Measurements from ENCODE around the gene XK.

The XK gene

DNA sequence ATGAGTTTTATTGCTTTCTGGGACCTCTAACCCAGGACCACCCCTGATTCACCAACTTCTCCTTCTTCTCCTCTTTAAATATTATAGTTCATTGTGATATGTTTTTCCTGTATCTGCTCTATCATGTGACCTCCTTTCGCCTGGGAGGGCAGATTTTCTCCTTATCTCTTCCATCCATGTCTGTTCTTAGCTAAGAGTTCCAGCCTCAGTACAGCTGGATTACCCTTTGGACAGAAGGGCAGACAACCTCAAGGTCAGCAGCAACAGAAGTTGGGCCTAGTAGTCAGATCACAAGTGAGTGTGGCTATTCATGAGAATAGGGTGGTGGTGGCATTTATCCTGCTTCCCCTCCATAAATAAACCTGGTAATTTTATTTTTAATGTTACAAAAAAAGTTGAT is 5.7 kb upstream of the XK start:
- DNase-seq = no peak

DNA sequence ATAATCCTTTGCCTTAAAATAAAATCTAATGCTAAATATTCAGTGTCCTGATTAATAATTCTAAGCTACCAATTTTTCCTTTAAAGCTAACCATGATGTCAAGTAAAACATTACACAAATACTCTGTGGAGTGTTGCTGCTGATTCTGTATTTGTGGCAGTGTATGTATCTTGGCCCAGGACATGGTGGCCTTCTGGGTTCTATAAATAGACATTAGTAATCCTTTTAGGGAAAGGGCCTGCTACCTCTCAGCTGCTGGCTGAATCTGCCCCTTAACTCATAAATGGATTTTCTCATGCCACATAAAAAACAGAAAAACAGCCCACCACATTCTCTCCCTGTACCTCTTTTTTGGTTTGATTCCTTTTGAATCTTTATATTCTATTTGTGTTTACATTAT is 1.2 kb upstream of the XK start:
- no peak for DNase-seq

DNA sequence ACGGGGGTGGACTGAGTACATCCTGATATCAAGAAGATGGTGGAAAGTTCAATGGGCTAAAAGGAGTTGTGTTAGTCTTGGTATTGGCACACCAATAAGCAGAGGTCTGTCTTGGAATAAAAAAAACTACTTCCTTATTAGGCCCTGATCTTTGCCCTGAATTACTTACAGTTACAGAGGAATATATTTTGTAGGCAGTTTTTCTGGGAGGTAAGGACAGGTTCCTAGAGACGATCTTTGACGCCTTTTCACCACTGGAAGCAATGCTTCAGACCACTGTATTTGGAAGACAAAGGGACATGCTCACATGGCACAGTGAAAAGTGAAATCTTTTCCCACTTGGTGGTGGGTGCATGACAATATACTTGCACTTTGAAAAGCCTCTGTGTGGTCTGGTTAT is 618 bp upstream of the XK start:
- DNase-seq = no peak

DNA sequence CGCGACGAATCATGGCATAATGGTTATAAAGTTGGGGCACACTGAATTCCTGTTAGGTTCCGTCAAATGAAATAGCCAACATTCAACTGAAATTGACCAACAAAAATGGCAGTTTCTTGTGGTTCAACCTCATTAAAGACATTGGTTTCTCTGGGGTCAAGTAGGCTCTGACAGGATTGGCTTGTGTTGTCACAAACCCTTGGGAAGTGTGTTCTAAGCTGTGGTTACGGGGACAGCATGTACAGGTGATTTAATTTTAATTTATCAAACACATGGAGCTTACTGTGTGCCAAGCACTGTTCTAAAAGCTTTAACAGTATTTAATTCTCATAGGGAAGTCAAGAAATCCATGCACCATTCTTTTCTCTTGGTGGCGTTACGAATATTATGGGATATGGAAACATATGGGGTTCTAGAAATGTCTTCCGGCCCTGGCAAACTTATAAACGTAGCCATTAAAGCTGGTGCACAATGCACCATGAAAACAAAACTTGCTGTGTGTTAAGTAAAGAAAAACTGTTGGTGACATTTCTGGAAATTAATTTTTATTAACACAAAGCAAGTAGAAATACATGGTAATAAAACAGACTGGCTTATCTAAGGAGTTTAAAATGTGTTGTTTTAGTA is 891 bp downstream of the XK start:
- DNase-seq = no peak

DNA sequence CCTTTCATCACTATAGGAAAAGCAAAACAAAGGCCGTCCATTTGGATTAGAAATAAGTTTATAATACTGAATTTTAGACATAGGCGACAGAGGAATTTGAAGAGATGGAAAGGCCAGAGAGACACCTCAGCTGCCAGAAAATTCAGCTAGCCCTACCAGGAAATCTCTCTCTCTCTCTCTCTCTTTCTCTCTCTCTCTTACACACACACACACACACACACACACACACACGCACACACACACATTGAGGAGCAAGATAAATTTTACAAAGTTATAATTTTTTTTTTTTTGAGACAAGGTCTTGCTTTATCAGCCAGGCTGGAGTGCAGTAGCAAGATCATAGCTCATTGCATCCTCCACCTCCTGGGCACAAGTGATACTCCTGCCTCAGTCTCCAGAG is 1.4 kb downstream of the XK start:
- DNase-seq = no peak

DNA sequence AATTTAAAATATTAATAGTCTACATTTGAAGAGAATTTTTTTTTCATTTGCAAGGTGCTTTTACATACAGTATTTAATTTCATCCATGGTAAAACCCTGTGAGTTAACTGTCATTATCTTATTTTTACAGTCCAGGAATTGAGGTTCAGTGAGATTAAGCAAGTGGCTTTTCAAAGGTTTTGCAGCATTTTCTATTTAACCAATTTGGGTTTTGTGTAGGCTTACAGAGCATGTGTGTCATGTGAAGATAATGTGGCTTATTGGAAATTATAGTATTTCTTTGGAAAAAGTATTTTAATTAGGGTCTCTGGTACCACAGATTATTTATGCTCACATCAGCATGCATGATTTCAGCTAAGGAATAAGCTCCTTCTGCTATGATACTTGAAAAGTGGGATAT is 4.5 kb downstream of the XK start:
- no peak for DNase-seq

DNA sequence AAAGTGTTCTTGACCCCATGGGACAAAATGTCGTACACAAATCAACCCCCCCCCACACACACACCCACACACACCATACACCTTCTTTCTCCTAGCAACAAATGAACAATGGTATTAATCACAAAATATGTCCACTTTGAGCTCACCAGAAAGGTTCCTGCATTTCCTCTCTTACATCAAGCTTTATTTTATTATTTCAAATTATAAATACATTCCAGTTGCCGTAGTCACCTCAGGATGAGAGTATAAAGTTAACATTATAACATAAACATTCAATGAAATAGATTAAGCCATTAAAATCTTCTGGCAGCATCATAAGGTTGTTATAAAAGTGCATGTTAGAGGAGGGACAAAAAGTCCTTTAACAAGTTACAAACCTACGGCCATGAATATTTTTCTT is 7.3 kb downstream of the XK start:
- DNase-seq = no peak

DNA sequence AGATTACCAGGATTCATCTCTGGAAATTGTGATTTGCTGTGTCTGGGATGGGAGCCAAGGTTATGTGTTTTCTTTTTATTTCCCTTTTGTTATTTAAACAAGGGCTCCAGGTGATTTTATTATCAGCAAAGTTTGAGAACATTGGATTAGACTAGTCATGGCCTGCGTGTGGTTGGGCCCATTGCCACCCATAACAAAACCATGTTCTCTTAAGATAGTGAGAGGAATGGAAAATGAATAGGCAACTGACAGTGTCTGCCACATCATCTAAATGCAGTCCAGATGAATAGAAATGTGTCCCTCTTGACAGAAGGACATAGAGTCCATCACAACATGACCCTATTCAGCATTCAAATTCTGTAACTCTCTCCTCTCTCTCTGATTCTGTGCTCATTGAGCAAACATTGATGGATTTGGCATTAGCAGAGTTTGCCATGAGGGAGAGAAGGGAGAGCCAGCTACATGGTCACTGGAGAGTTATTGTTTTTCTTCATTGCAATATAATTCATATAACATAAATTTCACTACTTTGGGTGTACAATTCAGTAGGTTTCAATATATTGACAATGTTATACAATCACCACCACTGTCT is 11.7 kb downstream of the XK start:
- no peak for DNase-seq

DNA sequence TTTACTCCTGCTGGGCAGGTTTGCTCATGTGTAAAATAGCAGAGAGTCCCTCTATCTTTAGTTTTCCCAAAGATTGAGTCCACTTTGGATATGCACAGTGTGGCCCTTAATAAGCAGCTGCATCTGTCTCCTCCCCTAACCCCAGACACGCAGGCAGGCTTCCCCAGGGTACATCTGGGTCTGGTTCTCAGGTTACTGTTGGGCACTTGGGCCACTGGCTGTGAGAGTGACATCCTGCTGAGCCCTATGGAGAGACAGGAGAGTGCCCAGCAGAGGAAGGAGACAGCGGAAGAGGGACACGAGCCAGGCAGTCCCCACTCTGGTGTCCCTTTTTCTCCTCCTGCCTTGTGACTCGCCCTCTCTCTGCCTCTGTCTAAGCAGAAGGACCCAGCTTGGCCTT is 16.0 kb downstream of the XK start:
- DNase-seq = peak; percentile 23

DNA sequence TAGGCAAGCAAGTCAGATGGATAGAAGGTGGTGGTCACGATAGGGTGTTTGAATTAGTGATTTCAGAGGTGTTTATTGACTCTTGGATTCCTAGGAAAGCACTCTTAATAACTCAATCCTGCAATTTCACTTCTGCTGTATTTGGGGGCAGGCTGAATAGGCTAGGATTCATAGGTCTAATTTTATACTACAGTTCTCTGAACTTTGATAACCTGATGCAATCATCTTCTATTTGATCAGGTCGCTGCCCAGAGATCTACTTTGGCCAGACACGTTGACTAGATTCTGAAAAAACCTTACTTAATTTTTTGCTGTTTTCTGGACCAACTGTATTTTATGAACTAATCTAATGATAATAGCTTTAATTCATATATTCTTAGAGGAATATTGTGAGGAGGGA is 26.4 kb downstream of the XK start:
- DNase-seq = no peak

DNA sequence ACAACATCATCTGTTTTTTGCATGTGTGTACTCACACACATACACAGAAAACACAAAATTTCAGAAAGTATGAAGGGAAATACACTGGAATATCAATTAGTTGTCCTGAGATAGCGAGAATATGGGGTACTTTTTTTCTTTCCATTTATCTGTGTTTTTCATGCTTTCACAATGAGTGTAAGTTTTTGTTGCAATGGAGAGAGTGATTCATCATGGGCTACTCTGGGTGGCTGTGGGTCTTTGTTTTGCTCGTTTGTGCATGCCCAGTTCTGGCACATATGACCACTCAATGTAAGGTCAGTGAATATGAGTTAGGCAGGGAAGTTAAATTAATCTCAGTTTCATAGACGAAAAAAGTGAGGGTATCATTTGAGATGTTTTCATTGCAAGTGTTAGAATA is 26.9 kb downstream of the XK start:
- no peak for DNase-seq

DNA sequence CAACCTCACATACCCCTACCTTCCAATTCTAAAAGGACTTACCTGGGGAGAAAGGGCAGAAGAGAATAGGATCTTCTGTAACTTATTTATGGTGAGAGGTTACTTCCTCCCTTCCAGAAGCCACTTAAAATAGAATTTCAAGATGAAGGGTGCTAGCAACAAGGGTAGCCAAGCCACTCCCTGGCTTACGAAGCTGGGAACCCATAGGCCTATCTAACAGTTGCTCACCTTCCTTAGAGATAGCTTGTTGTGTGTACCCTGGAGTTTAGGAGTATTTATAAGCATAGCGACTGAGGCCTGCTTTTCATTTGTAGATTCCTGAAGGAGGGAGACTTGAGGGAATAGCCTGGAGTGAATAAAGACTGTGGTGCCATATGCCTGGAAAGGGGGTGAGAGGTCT is 28.9 kb downstream of the XK start:
- no peak for DNase-seq

DNA sequence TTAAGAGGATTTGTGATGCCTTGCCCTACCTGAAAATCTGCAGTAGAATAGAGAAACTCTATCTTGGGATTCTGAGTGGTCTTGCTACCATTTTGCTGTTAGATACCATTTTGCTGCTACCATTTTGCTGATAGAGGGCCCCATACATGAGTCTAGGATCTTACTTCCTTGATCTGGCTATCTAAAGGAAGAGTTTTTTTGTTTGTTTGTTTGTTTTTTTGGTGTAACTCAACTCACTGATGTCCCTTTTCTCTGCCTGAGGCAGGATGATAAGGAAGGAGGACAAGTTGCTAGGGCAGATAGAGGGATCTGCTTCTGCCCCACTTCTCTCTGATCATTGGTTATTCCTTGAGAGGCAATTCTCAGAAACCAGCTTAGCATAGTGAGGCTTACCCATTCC is 31.0 kb downstream of the XK start:
- no peak for DNase-seq

DNA sequence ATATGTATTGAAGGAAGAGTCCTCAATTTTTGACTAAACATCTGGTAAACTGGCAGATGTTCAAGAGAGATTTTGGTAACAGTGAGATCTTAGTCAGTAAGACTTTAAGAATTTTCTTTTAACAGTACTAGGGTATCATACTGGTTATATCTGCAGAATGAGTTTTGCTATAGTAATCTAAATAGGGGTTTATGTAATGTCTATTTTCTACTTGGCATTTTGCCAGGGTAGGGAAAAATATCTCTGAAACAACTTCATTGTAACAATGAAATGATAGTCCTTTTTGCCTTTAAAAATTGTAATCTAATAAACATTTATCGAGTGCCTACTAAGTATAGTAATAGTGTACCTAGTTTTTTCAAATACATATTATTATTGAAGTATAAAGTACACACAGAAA is 32.1 kb downstream of the XK start:
- DNase-seq = no peak

DNA sequence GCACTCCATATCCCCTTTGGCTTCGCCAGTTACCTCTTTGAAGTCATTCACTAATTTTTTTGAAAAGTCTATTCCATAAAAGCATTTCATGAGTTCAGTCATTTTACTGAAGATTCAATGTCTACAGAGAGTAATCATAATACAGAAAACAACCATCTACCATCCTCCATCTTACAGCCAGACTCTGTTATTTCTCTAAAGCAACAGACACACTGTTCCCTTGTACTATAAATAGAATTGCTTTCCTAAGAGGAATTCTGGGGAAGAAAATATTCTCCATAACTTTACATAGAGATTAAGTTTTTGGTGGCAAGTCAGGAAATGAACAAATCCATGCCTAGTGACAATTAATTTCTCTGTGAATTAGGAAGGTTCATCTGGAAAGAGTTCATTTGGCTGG is 37.0 kb downstream of the XK start:
- no peak for DNase-seq

DNA sequence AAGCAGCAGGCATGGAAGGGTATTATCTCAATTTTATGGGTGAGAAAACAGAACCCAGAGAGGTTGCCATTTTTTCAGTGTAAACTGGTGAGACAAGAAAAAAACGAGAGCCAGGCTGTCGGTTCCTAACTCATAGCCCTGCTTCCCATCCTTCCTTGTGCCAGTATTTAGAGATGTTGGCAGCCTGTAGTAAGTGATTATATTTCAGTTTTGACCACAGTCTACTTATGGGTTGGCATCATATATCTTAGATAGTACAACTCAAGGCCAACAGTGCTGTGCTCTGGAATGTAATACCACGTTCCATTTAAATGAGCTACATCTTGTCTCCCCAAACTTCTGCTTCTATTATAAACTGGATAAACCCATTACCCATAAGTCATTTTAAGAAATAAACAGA is 40.8 kb downstream of the XK start:
- no peak for DNase-seq

DNA sequence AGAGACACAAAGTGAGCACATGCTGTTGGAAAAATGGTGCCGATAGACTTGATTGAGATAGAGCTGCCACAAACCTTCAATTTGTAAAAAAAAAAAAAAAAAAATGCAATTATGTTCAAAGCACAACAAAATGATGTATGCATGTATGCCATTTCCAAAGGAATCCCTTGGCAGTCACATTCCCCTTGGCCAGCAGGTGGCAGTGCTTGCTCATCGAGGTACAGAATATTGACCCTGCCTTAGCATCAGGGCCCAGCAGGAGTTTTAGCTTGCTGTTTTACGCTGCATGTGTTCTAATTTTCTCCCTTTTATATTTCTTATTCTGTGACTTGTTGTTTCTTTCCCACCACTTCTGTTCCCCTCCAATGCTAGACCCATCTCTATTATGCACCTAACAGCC is 59.8 kb downstream of the XK start:
- DNase-seq = peak; percentile 0

DNA sequence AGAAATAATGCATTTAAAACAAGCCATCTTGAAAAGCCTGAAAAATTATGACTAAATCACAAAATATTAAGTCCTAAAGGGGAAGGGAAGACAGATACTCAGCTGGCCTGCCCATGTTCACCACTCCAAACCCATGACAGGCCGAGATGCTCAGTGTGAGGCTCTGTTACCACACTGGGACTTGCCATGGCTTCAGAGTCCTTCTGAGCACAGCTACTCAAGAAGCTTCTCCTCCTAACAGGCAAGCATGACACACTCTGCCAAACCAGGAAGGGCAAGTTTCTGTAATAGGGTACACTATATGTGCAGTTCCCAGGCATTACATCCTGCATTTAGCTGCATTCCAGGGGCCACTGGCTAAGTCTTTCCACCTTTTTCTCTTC is 60.2 kb downstream of the XK start:
- DNase-seq = no peak

DNA sequence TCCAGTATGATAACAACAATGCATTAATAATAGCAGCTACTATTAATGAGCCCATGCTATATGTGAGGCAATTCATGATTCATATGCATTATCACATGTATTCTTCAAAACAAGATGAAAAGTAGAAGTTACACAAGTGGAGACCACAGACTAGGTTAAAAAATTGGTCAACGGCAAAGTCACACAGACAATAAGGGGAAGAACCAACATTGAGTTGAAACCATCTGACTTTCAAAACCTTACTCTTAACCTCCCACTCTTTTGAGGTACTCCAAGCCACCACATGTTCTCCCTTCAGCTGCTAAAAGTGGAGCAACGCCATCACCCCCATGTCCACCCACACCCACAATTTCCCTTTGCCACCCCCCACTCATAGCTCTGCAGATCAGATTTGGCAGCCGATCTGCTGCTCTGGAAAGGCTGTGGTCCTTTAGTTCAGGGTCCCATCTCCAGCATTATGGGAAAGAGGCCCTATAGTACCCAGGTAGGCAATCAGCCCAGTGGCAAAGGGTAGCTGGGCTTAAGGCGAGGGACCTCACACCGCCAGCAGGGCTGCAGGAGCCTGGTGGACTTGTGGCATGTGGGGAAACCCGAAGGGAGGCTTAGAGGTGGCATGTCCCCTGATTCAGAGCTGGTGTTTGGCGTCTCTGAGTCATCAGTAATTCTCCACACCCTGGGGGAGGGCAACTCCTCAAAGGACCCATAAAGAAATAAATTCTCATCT is 60.8 kb downstream of the XK start:
- no peak for DNase-seq

DNA sequence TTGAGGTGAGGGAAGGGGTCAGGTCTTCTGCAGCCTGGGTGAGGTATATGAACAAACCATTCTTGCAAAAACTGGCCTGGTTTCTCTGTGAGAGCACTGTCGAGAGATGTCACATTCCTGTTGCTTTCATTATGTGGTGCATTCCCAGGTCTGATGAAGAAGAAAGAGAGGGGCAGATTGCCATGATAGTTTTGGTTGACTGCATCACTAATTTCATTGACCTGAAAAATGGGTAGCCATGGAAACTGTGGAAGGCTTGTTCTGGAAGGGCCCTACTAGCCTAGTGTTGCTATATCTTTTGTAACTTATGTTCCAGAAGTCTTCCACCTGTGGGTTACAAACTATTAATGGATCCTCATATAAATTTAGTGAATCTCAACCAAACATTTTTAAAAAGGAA is 61.4 kb downstream of the XK start:
- no peak for DNase-seq

DNA sequence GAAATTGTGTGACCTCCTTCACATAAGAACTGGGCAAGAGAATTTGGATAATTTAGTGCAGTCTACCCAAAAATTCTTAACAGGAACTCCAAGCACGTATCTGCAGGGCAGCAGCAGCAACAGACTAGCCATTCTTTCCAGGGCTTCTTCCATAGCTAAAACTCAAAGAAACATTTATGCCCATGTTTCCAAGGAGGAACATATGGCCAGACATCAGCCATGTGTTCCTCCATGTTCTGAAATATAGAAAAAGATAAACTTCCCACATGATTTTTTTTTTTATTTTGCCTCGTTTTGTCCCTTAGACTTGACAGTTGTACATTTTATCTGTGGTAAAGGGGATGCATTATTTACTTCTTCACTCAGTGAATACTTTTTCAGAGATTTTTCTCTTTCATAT is 66.7 kb downstream of the XK start:
- no peak for DNase-seq

DNA sequence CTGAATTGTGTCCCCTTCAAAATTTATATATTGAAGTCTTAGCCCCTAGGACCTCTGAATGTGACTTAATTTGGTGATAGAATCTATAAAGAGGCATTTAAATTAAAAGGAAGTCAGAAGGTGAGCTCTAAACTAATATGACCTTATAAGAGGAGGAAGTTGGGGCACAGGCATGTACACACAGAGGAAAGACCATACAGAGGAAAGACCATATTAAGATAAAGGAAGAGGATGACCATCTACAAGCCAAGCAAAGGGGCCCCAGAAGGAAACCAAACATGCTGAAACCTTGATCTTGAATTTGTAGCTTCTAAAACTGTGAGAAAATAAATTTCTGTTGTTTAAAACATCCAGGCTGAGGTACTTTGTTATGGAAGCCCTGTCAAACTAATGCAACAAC is 67.3 kb downstream of the XK start:
- DNase-seq = no peak

DNA sequence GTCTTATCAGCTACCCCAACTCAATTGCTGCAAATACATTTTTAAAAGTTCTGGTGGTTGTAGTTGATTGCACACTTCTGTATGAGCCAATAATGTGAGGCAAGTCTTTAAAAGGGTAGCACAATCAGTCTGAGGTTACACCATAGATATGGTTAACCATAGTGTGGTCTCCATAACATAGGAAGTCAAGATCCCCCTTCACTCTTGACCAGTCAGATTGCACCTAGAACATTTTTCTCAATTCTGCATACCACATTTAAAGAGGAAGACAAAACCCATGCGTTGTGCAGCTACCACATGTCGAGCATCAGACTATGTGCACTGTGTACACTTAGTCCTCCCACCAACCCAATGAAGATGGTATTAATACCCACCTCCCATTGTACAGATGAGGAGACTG is 67.8 kb downstream of the XK start:
- DNase-seq = no peak

DNA sequence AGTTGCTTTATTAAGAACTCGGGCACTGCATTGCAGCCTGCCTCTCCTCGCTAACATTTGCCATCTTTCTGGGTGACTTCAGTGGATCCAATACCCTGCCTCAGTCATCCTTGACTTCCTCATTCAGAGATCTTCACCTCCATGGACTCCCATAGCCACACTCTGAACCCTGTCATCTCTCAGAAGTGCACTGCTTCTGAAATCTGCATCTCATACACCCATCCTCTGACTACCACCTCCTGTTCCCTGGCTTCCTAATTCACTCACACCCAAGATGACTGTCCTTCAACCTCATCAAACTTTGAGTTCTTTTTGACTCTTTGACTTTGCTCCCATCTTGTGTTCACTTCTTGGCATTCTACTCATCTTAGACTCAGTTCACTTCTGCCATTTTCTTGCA is 68.9 kb downstream of the XK start:
- DNase-seq = no peak

DNA sequence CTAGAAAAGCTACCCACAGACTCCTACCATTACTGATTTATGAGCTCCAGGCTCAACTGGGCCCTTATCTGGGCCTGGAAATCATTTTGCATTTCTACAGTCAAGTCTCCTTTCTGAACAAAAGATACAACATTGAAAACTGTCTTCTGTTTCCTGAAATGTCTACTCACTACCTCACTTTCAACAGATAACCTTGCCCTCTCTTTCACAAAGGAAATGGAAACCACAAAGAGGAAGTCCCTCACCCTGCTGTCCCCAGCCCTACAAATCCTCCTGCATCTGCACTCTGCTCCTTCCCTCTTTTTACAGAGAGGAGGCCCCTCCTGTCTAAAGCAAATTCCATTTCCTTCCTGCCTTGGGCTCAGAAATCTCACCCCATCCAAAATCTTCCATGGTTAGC is 69.4 kb downstream of the XK start:
- DNase-seq = no peak

Data from NCI-H2029 treated with DMSO at 0.1 percent for 48 hours (cell line).